ENCODE data around the gene PLOD3.

GRCh38 chr7:101163279-101164070 lies 53.9 kb downstream of the PLOD3 start:
- TF ChIP-seq POLR2A (IDR thresholded peaks at IDR 0.05) (no peak), CTCF (IDR thresholded peaks at IDR 0.05) (no peak)
